Measurements from ENCODE around the gene PKD2. TPM values are rescaled to one million over a fixed set of nuclear protein-coding genes. Genes with fewer than 3 reads are reported as not detected.

PKD2 gene
- total and polyA plus RNA-seq, 4 donors: 8.5 to 71.2 (median 17.1) TPM

DNA sequence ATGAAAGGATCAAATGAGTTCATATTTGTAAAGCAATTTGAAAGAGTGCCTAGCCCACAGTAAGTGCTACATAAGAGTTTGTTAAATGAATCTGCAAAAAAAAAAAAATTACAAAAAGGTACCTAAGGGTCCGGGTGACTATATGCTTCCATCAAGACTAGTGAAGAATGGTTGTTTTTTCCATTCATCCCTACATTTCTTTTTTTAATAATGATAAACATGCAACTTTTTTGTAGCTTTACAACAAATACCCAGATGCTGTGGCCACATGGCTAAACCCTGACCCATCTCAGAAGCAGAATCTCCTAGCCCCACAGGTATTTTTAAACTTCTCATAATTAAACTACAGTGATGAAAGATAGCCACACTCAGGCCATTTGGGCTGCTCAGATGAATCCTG, 27.6 kb upstream of the PKD2 start:
- H3K4me1 ChIP-seq (ENCODE audit: control insufficient read depth in 5 of 5, insufficient read depth in 5 of 5, low read length in 5 of 5): no peaks in the 10 kb centered on the region
- H3K9me3 ChIP-seq (ENCODE audit: control insufficient read depth in 4 of 4, insufficient read depth in 3 of 4, low read length in 3 of 4): peaks cover 0 to 2% (median 0%) of the 10 kb centered on the region in 4 donors
- H3K27ac ChIP-seq (ENCODE audit: low read depth in 1 of 2, low read length in 1 of 2): no peak overlapping the region
- 74 to 92% methylated on average over 1 of the region's 1 CpG for WGBS, 2 donors
- no peak overlapping the region for H3K4me3 ChIP-seq
- ATAC-seq (ENCODE audit: insufficient read depth, low FRiP score) (no peak), DNase-seq (no peak)
- TF ChIP-seq, protein P1, sequence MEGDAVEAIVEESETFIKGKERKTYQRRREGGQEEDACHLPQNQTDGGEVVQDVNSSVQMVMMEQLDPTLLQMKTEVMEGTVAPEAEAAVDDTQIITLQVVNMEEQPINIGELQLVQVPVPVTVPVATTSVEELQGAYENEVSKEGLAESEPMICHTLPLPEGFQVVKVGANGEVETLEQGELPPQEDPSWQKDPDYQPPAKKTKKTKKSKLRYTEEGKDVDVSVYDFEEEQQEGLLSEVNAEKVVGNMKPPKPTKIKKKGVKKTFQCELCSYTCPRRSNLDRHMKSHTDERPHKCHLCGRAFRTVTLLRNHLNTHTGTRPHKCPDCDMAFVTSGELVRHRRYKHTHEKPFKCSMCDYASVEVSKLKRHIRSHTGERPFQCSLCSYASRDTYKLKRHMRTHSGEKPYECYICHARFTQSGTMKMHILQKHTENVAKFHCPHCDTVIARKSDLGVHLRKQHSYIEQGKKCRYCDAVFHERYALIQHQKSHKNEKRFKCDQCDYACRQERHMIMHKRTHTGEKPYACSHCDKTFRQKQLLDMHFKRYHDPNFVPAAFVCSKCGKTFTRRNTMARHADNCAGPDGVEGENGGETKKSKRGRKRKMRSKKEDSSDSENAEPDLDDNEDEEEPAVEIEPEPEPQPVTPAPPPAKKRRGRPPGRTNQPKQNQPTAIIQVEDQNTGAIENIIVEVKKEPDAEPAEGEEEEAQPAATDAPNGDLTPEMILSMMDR (IDR thresholded peaks at IDR 0.05; ENCODE audit: control extremely low read depth, extremely low read depth): no peak
- H3K27me3 ChIP-seq (ENCODE audit: control insufficient read depth in 3 of 3, insufficient read depth in 3 of 3, low read length in 2 of 3): peaks cover 0 to 9% (median 6%) of the 10 kb centered on the region in 3 donors
- H3K36me3 ChIP-seq (ENCODE audit: control insufficient read depth in 4 of 4, insufficient read depth in 4 of 4, low read length in 4 of 4): no peaks in the 10 kb centered on the region
- H3K9ac ChIP-seq (ENCODE audit: insufficient read depth in 1 of 2, low read length in 2 of 2): no peak overlapping the region

DNA sequence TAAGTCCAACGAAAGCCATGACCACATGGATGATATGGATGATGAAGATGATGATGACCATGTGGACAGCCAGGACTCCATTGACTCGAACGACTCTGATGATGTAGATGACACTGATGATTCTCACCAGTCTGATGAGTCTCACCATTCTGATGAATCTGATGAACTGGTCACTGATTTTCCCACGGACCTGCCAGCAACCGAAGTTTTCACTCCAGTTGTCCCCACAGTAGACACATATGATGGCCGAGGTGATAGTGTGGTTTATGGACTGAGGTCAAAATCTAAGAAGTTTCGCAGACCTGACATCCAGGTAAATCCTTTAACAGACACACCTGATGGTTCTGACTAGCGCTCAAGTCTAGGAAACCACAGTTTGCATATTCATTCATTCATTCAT, 25.9 kb upstream of the PKD2 start:
- TF ChIP-seq, protein P1 (IDR thresholded peaks at IDR 0.05; ENCODE audit: control extremely low read depth, extremely low read depth): no peak
- Histone ChIP-seq H3K9ac (ENCODE audit: insufficient read depth in 1 of 2, low read length in 2 of 2) (no peak overlapping the region), H3K27me3 (ENCODE audit: control insufficient read depth in 3 of 3, insufficient read depth in 3 of 3, low read length in 2 of 3) (peaks cover 0 to 5% (median 0%) of the 10 kb centered on the region in 3 donors), H3K27ac (ENCODE audit: low read depth in 1 of 2, low read length in 1 of 2) (no peak overlapping the region), H3K9me3 (ENCODE audit: control insufficient read depth in 4 of 4, insufficient read depth in 3 of 4, low read length in 3 of 4) (no peaks in the 10 kb centered on the region), H3K36me3 (ENCODE audit: control insufficient read depth in 4 of 4, insufficient read depth in 4 of 4, low read length in 4 of 4) (no peaks in the 10 kb centered on the region), H3K4me1 (ENCODE audit: control insufficient read depth in 5 of 5, insufficient read depth in 5 of 5, low read length in 5 of 5) (no peaks in the 10 kb centered on the region), H3K4me3 (no peak overlapping the region)
- ATAC-seq (ENCODE audit: insufficient read depth, low FRiP score): no peak
- no peak for DNase-seq
- 94 to 95% methylated on average over 8 of the region's 8 CpGs for WGBS, 2 donors

DNA sequence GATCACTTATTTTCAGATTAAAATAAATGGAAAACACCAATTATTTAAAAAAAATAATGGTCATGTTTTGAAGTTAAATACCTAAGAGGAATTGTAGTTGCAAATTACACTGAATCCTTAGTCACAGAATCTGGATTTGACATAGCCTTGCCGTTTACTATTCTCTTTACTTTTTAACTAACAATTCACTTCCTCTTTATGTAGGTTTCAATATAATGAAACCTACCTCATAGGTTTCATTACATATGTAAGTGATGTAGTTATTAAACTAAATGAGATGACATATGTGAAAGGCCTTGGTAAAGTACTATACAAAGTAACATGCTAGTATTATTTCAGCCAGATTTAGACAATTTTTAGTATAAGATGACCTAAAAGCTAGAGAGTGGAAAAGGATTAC, 25.4 kb upstream of the PKD2 start:
- DNase-seq: no peak
- Histone ChIP-seq H3K4me3 (no peak overlapping the region), H3K9me3 (ENCODE audit: control insufficient read depth in 4 of 4, insufficient read depth in 3 of 4, low read length in 3 of 4) (no peaks in the 10 kb centered on the region), H3K36me3 (ENCODE audit: control insufficient read depth in 4 of 4, insufficient read depth in 4 of 4, low read length in 4 of 4) (no peaks in the 10 kb centered on the region), H3K9ac (ENCODE audit: insufficient read depth in 1 of 2, low read length in 2 of 2) (no peak overlapping the region), H3K4me1 (ENCODE audit: control insufficient read depth in 5 of 5, insufficient read depth in 5 of 5, low read length in 5 of 5) (no peaks in the 10 kb centered on the region), H3K27ac (ENCODE audit: low read depth in 1 of 2, low read length in 1 of 2) (no peak overlapping the region), H3K27me3 (ENCODE audit: control insufficient read depth in 3 of 3, insufficient read depth in 3 of 3, low read length in 2 of 3) (peaks cover 0 to under 1% (median 0%) of the 10 kb centered on the region in 3 donors)
- WGBS, 2 donors: 70 to 76% methylated on average over 1 of the region's 1 CpG
- no peak for ATAC-seq (ENCODE audit: insufficient read depth, low FRiP score)
- TF ChIP-seq, protein P1 (IDR thresholded peaks at IDR 0.05; ENCODE audit: control extremely low read depth, extremely low read depth): no peak

DNA sequence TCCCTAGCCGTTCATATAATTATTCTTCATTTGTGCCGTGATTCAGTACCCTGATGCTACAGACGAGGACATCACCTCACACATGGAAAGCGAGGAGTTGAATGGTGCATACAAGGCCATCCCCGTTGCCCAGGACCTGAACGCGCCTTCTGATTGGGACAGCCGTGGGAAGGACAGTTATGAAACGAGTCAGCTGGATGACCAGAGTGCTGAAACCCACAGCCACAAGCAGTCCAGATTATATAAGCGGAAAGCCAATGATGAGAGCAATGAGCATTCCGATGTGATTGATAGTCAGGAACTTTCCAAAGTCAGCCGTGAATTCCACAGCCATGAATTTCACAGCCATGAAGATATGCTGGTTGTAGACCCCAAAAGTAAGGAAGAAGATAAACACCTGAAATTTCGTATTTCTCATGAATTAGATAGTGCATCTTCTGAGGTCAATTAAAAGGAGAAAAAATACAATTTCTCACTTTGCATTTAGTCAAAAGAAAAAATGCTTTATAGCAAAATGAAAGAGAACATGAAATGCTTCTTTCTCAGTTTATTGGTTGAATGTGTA, 24.9 kb upstream of the PKD2 start:
- Histone ChIP-seq H3K9me3 (ENCODE audit: control insufficient read depth in 4 of 4, insufficient read depth in 3 of 4, low read length in 3 of 4) (no peaks in the 10 kb centered on the region), H3K4me1 (ENCODE audit: control insufficient read depth in 5 of 5, insufficient read depth in 5 of 5, low read length in 5 of 5) (no peaks in the 10 kb centered on the region), H3K27me3 (ENCODE audit: control insufficient read depth in 3 of 3, insufficient read depth in 3 of 3, low read length in 2 of 3) (no peaks in the 10 kb centered on the region), H3K4me3 (no peak overlapping the region), H3K36me3 (ENCODE audit: control insufficient read depth in 4 of 4, insufficient read depth in 4 of 4, low read length in 4 of 4) (no peaks in the 10 kb centered on the region), H3K27ac (ENCODE audit: low read depth in 1 of 2, low read length in 1 of 2) (no peak overlapping the region), H3K9ac (ENCODE audit: insufficient read depth in 1 of 2, low read length in 2 of 2) (no peak overlapping the region)
- TF ChIP-seq, protein P1 (IDR thresholded peaks at IDR 0.05; ENCODE audit: control extremely low read depth, extremely low read depth): no peak
- DNase-seq (no peak), ATAC-seq (ENCODE audit: insufficient read depth, low FRiP score) (no peak)
- 88 to 90% methylated on average over 13 of the region's 13 CpGs for WGBS, 2 donors

All from lung (tissue), 12 donors.